Upper lobe of left lung (tissue), 6 donors: ENCODE data around the gene ADIG. TPM values are rescaled to one million over a fixed set of nuclear protein-coding genes. Genes with fewer than 3 reads are reported as not detected.

Source experiments
- ATAC-seq, 2 donors: fragments of 200-7000 bp; cut with Tn5 transposase; one replicate each; pipeline ENCODE4 v1.9.1; 2022; ENCODE audit warnings: mild to moderate bottlenecking in 2 of 2, moderate library complexity in 2 of 2; ENCODE audit not compliant: low FRiP score in 2 of 2
- DNase-seq, 2 donors: peaks; one replicate each; pipeline ENCODE4 v3.0.0-alpha.2; 2019 to 2020
- H3K27ac ChIP-seq, 4 donors: fragments of 200-600 bp; sonication (generic); one replicate each; pipeline ENCODE4 v1.5.1; 2016 to 2019
- H3K27me3 ChIP-seq, 4 donors: fragments of 200-600 bp; sonication (generic); one replicate each; pipeline ENCODE4 v1.5.1; 2017 to 2019
- H3K36me3 ChIP-seq, 4 donors: fragments of 200-600 bp; sonication (generic); one replicate each; pipeline ENCODE4 v1.5.1; 2016 to 2019
- H3K4me1 ChIP-seq, 4 donors: fragments of 200-600 bp; sonication (generic); one replicate each; pipeline ENCODE4 v1.5.1; 2018 to 2019
- H3K4me3 ChIP-seq, 4 donors: fragments of 200-600 bp; sonication (generic); one replicate each; pipeline ENCODE4 v1.5.1; 2017 to 2019; ENCODE audit warnings: mild to moderate bottlenecking in 2 of 4, moderate library complexity in 1 of 4
- H3K9me3 ChIP-seq, 4 donors: fragments of 200-600 bp; sonication (generic); one replicate each; pipeline ENCODE4 v1.5.1; 2018 to 2019
- EP300 ChIP-seq, 4 donors: sonication (generic); formaldehyde crosslinking; IDR thresholded peaks; one replicate each; pipeline ENCODE4 v1.5.1; 2017; ENCODE audit warnings: antibody characterized with exemption in 4 of 4, control low read depth in 2 of 4
- POLR2A ChIP-seq, 4 donors: fragments of 450-650 bp; IDR thresholded peaks; one replicate each; pipeline ENCODE4 v1.5.1; 2016 to 2017; ENCODE audit warnings: antibody characterized with exemption in 4 of 4, mild to moderate bottlenecking in 2 of 4
- POLR2AphosphoS5 ChIP-seq, 2 donors: sonication (generic); formaldehyde crosslinking; IDR thresholded peaks; one replicate each; pipeline ENCODE4 v1.5.1; 2017; ENCODE audit warnings: antibody characterized with exemption in 2 of 2
- WGBS, 2 donors: methylation state at CpG; one replicate each; pipeline ENCODE4 v1.1.5; 2017 to 2018; 5-methylcytosine and 5-hydroxymethylcytosine counted together
- total RNA-seq, 6 donors: library from RNA; depleted of rRNA in 4 of 6; stranded (reverse); fragments of >200 nt in 4 of 6; gene quantifications; one replicate each; pipeline versions ENCODE4 v1.1.0 to v1.2.1, GENCODE V29; 2016 to 2021
- TF ChIP-seq, protein P1 (sequence below), 6 experiments: fragments of 450-650 bp in 4 of 6; fragments of 200-600 bp in 2 of 6; sonication (generic) in 2 of 6; IDR thresholded peaks; one replicate each; pipeline ENCODE4 v1.5.1; 2016 to 2019; ENCODE audit warnings: antibody characterized with exemption in 6 of 6
- donor health status: DM: no; HTN: no; CAD: no; lungs with moderate emphysema.
- donor health status: DM: no; HTN: yes; CAD: no; lungs with severe emphysema.

ADIG gene
- total RNA-seq, 6 donors from 2014 or later = 0.29 TPM; not detected in 5

DNA sequence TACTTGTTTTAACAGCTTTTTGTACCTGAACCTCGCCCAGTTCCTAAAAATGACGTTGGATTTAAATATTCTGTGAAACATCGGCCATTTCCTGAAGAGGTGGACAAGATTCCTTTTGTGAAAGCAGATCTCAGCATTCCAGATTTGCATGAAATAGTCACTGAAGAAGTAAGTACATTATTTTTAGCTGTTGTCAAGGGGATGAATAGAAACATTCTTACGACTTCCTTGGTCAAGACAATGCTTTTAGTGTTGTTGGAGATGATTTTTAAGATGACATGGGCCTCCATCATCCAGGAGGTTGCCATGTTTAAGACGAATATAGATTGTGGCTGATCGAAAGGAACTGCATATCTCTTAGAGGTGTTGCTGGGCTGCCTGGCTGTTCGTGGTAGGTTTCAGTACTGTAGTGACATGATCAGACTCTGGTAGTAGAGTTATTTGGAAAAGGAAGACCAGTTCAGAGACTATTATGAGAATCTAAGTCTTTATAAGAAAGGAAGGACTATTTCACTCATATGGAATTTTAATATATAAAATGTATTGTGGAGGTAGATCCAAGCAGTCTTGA, 29.9 kb upstream of the ADIG start:
- ATAC-seq (no peak), DNase-seq (no peak)
- 94% methylated on average over 7 of the region's 7 CpGs for WGBS, 2 donors
- TF ChIP-seq POLR2AphosphoS5 (IDR thresholded peaks at IDR 0.05) (no peak), EP300 (IDR thresholded peaks at IDR 0.05) (no peak), POLR2A (IDR thresholded peaks at IDR 0.05) (no peak)
- TF ChIP-seq, protein P1, sequence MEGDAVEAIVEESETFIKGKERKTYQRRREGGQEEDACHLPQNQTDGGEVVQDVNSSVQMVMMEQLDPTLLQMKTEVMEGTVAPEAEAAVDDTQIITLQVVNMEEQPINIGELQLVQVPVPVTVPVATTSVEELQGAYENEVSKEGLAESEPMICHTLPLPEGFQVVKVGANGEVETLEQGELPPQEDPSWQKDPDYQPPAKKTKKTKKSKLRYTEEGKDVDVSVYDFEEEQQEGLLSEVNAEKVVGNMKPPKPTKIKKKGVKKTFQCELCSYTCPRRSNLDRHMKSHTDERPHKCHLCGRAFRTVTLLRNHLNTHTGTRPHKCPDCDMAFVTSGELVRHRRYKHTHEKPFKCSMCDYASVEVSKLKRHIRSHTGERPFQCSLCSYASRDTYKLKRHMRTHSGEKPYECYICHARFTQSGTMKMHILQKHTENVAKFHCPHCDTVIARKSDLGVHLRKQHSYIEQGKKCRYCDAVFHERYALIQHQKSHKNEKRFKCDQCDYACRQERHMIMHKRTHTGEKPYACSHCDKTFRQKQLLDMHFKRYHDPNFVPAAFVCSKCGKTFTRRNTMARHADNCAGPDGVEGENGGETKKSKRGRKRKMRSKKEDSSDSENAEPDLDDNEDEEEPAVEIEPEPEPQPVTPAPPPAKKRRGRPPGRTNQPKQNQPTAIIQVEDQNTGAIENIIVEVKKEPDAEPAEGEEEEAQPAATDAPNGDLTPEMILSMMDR (IDR thresholded peaks at IDR 0.05) = no peak
- H3K4me3 ChIP-seq = no peak overlapping the region
- no peaks in the 10 kb centered on the region for H3K4me1 ChIP-seq
- no peaks in the 10 kb centered on the region for H3K9me3 ChIP-seq
- H3K27me3 ChIP-seq = no peaks in the 10 kb centered on the region
- peaks cover 35 to 99% (median 66%) of the 10 kb centered on the region in 4 donors for H3K36me3 ChIP-seq
- H3K27ac ChIP-seq = no peak overlapping the region

GRCh38 chr20:38554986-38555385, 26.0 kb upstream of the ADIG start:
- Histone ChIP-seq H3K9me3 (no peaks in the 10 kb centered on the region), H3K4me1 (no peaks in the 10 kb centered on the region), H3K36me3 (peaks cover 24 to 99% (median 53%) of the 10 kb centered on the region in 4 donors), H3K4me3 (no peak overlapping the region), H3K27ac (no peak overlapping the region), H3K27me3 (no peaks in the 10 kb centered on the region)
- DNase-seq (no peak), ATAC-seq (no peak)
- WGBS, 2 donors = 82 to 97% methylated on average over 2 of the region's 2 CpGs
- no peak for TF ChIP-seq EP300 (IDR thresholded peaks at IDR 0.05)
- TF ChIP-seq POLR2A (IDR thresholded peaks at IDR 0.05) = no peak
- TF ChIP-seq, protein P1 (IDR thresholded peaks at IDR 0.05) = no peak
- no peak for TF ChIP-seq POLR2AphosphoS5 (IDR thresholded peaks at IDR 0.05)

- Histone ChIP-seq H3K27ac (no peak overlapping the region), H3K9me3 (no peaks in the 10 kb centered on the region), H3K4me3 (no peak overlapping the region), H3K4me1 (no peaks in the 10 kb centered on the region), H3K36me3 (peaks cover 22 to 99% (median 55%) of the 10 kb centered on the region in 4 donors), H3K27me3 (no peaks in the 10 kb centered on the region)
- no peak for DNase-seq
- TF ChIP-seq POLR2AphosphoS5 (IDR thresholded peaks at IDR 0.05) (no peak), EP300 (IDR thresholded peaks at IDR 0.05) (no peak), POLR2A (IDR thresholded peaks at IDR 0.05) (no peak)
- TF ChIP-seq, protein P1 (IDR thresholded peaks at IDR 0.05) = no peak
- ATAC-seq = no peak
Measured at GRCh38 chr20:38555395-38555794, 25.6 kb upstream of the ADIG start.

GRCh38 chr20:38557174-38557573, 23.8 kb upstream of the ADIG start:
- WGBS, 2 donors = 93 to 98% methylated on average over 2 of the region's 2 CpGs
- Histone ChIP-seq H3K27me3 (no peaks in the 10 kb centered on the region), H3K4me1 (no peaks in the 10 kb centered on the region), H3K36me3 (peaks cover 17 to 93% (median 49%) of the 10 kb centered on the region in 4 donors), H3K27ac (no peak overlapping the region), H3K4me3 (no peak overlapping the region), H3K9me3 (no peaks in the 10 kb centered on the region)
- TF ChIP-seq POLR2AphosphoS5 (IDR thresholded peaks at IDR 0.05) (no peak), POLR2A (IDR thresholded peaks at IDR 0.05) (no peak), EP300 (IDR thresholded peaks at IDR 0.05) (no peak)
- TF ChIP-seq, protein P1 (IDR thresholded peaks at IDR 0.05) = no peak
- ATAC-seq (no peak), DNase-seq (no peak)
